Measurements from ENCODE around the gene EXO5.

DNA sequence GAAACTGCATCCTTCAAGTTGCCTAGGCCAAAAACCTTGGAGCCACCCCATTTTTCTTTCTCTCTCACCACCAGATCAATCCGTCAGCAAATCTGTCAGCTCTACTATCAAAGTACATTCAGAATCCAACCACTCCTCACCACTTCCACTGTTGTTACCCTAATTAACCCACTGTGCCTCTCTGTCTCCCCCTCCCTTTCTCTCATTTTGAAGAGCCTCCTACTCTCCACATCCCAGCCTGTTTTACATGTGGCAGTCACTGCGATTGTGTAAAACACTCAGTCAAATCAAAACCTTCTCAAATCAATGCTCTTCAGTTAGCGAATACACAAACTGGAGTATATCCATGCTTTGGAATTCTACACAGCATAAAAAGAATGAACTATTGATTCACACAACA, 55.9 kb downstream of the EXO5 start:
- TF ChIP-seq POLR2A (IDR thresholded peaks at IDR 0.05) (no peak), POLR2AphosphoS5 (IDR thresholded peaks at IDR 0.05) (no peak), EP300 (IDR thresholded peaks at IDR 0.05) (no peak)
- TF ChIP-seq, protein P1, sequence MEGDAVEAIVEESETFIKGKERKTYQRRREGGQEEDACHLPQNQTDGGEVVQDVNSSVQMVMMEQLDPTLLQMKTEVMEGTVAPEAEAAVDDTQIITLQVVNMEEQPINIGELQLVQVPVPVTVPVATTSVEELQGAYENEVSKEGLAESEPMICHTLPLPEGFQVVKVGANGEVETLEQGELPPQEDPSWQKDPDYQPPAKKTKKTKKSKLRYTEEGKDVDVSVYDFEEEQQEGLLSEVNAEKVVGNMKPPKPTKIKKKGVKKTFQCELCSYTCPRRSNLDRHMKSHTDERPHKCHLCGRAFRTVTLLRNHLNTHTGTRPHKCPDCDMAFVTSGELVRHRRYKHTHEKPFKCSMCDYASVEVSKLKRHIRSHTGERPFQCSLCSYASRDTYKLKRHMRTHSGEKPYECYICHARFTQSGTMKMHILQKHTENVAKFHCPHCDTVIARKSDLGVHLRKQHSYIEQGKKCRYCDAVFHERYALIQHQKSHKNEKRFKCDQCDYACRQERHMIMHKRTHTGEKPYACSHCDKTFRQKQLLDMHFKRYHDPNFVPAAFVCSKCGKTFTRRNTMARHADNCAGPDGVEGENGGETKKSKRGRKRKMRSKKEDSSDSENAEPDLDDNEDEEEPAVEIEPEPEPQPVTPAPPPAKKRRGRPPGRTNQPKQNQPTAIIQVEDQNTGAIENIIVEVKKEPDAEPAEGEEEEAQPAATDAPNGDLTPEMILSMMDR (IDR thresholded peaks at IDR 0.05) = no peak

All from suprapubic skin (tissue), 4 donors.